H1 (cell line): ENCODE data around the gene FBXO11. TPM values are rescaled to one million over a fixed set of nuclear protein-coding genes. Genes with fewer than 3 reads are reported as not detected.

Experiments used
- CTCF ChIA-PET: fragments of 300-600 bp; sonication (Branson Sonifier 250); formaldehyde crosslinking; loops from one replicate; lab custom pipeline; 2021; ENCODE audit not compliant: partially characterized antibody; lab: Charles Lee
- POLR2A ChIA-PET: fragments of 300-600 bp; sonication (Branson Sonifier 250); formaldehyde crosslinking; loops from one replicate; lab custom pipeline; 2021; ENCODE audit warnings: inconsistent platforms; ENCODE audit not compliant: partially characterized antibody; lab: Charles Lee
- DNase-seq, 2 experiments: peaks; one replicate each; pipeline versions ENCODE4 v3.0.0 to v3.0.0-alpha.2; 2010 to 2022; ENCODE audit warnings: low spot score in 2 of 2, low read depth in 1 of 2, mixed read lengths in 1 of 2
- FAIRE-seq: peaks from 2 replicates; lab custom pipeline; 2011; peaks lifted over from hg19 to GRCh38; lab: Jason Lieb, UNC
- H2AFZ ChIP-seq: 2 replicates; pipeline ENCODE4 v1.8.1; 2012; ENCODE audit warnings: low read length, inconsistent platforms
- H2AK5ac ChIP-seq: 2 replicates; pipeline ENCODE4 v1.6.1; 2013; ENCODE audit warnings: low read depth, low read length
- H2BK120ac ChIP-seq: replicated peaks from 2 replicates; pipeline ENCODE3; 2013; ENCODE audit warnings: low read depth, low read length, inconsistent platforms
- H2BK12ac ChIP-seq: 2 replicates; pipeline ENCODE4 v1.6.1; 2013; ENCODE audit warnings: low read depth, low read length
- H2BK15ac ChIP-seq: 2 replicates; pipeline ENCODE4 v1.6.1; 2013; ENCODE audit warnings: low read length
- H2BK20ac ChIP-seq: 2 replicates; pipeline ENCODE4 v1.6.1; 2013; ENCODE audit warnings: low read length
- H2BK5ac ChIP-seq: 2 replicates; pipeline ENCODE4 v1.6.1; 2013; ENCODE audit warnings: low read depth, low read length
- H3K14ac ChIP-seq: 2 replicates; pipeline ENCODE4 v1.6.1; 2013; ENCODE audit warnings: inconsistent platforms; ENCODE audit not compliant: insufficient read length
- H3K18ac ChIP-seq: 2 replicates; pipeline ENCODE4 v1.6.1; 2013; ENCODE audit warnings: low read length; ENCODE audit errors: extremely low read depth
- H3K23ac ChIP-seq: 2 replicates; pipeline ENCODE4 v1.6.1; 2013; ENCODE audit warnings: inconsistent platforms; ENCODE audit not compliant: insufficient read length
- H3K23me2 ChIP-seq: 2 replicates; pipeline ENCODE4 v1.6.1; 2013; ENCODE audit warnings: low read depth, low read length
- H3K27ac ChIP-seq: 2 replicates; pipeline ENCODE4 v1.6.1; 2011; ENCODE audit warnings: low read depth, low read length, inconsistent platforms
- H3K27me3 ChIP-seq, 4 experiments: replicated peaks in 1 of 4; 1 replicate in 1 of 4; 2 replicates in 3 of 4; pipeline versions ENCODE4 v1.6.1 to v1.8.1; 2011 to 2013; ENCODE audit warnings: low read length in 3 of 4, mild to moderate bottlenecking in 3 of 4, inconsistent platforms in 2 of 4, mixed read lengths in 2 of 4, moderate library complexity in 1 of 4; ENCODE audit not compliant: control insufficient read depth in 3 of 4, insufficient read depth in 3 of 4; ENCODE audit errors: extremely low read depth in 1 of 4
- H3K36me3 ChIP-seq, 4 experiments: 2 replicates each; pipeline versions ENCODE4 v1.6.1 to v1.8.1; 2011 to 2013; ENCODE audit warnings: mild to moderate bottlenecking in 4 of 4, low read length in 3 of 4, moderate library complexity in 2 of 4, control low read depth in 1 of 4, inconsistent platforms in 1 of 4; ENCODE audit not compliant: insufficient read depth in 4 of 4, control insufficient read depth in 2 of 4
- H3K4ac ChIP-seq: replicated peaks from 2 replicates; pipeline ENCODE3; 2013; ENCODE audit warnings: low read length, low read depth, mixed read lengths, inconsistent platforms; ENCODE audit not compliant: insufficient read length
- H3K4me1 ChIP-seq, 4 experiments: replicated peaks in 1 of 4; 1 replicate in 1 of 4; 2 replicates in 3 of 4; pipeline versions ENCODE4 v1.6.1 to v1.8.1; 2011 to 2013; ENCODE audit warnings: low read length in 3 of 4, inconsistent platforms in 2 of 4, mixed read lengths in 1 of 4; ENCODE audit not compliant: insufficient read depth in 4 of 4, control insufficient read depth in 3 of 4
- H3K4me2 ChIP-seq, 2 experiments: 2 replicates each; pipeline versions ENCODE4 v1.6.1 to v1.8.1; 2011 to 2013; ENCODE audit warnings: low read depth in 2 of 2, low read length in 2 of 2, control low read depth in 1 of 2, inconsistent platforms in 1 of 2, mild to moderate bottlenecking in 1 of 2; ENCODE audit not compliant: insufficient read depth in 1 of 2
- H3K4me3 ChIP-seq, 4 experiments: fragments of 200-600, 300-600 bp in 1 of 4; sonication (generic), shearing (Covaris generic), sonication (Bioruptor Twin) in 1 of 4; 2 replicates each; pipeline versions ENCODE4 v1.5.1 to v1.8.1; 2011 to 2016; ENCODE audit warnings: low read length in 4 of 4, low read depth in 3 of 4, control low read depth in 2 of 4, inconsistent platforms in 2 of 4, mild to moderate bottlenecking in 2 of 4, mixed read lengths in 1 of 4, moderate library complexity in 1 of 4; ENCODE audit not compliant: insufficient read depth in 2 of 4; ENCODE audit errors: extremely low read depth in 1 of 4
- H3K56ac ChIP-seq: replicated peaks from 2 replicates; pipeline ENCODE3; 2013; ENCODE audit warnings: low read depth, mild to moderate bottlenecking, mixed read lengths, low read length, inconsistent platforms; ENCODE audit not compliant: insufficient read length
- H3K79me1 ChIP-seq: 2 replicates; pipeline ENCODE4 v1.6.1; 2013; ENCODE audit warnings: low read depth, low read length, control low read depth
- H3K79me2 ChIP-seq, 2 experiments: 2 replicates each; pipeline versions ENCODE4 v1.6.1 to v1.8.1; 2012 to 2013; ENCODE audit warnings: low read length in 2 of 2, mild to moderate bottlenecking in 2 of 2, inconsistent platforms in 1 of 2; ENCODE audit not compliant: insufficient read depth in 2 of 2, control insufficient read depth in 1 of 2
- H3K9ac ChIP-seq, 4 experiments: replicated peaks in 1 of 4; 1 replicate in 1 of 4; 2 replicates in 3 of 4; pipeline versions ENCODE4 v1.6.1 to v1.8.1; 2011 to 2013; ENCODE audit warnings: low read depth in 3 of 4, low read length in 3 of 4, control low read depth in 2 of 4, mild to moderate bottlenecking in 2 of 4, moderate library complexity in 2 of 4, inconsistent platforms in 1 of 4; ENCODE audit errors: extremely low read depth in 1 of 4
- H3K9me3 ChIP-seq, 2 experiments: 2 replicates each; pipeline versions ENCODE4 v1.6.1 to v1.8.1; 2012 to 2013; ENCODE audit warnings: mild to moderate bottlenecking in 2 of 2, moderate library complexity in 2 of 2, control low read depth in 1 of 2, inconsistent platforms in 1 of 2, low read depth in 1 of 2, low read length in 1 of 2, mixed read lengths in 1 of 2; ENCODE audit not compliant: insufficient read depth in 2 of 2
- H4K20me1 ChIP-seq, 2 experiments: replicated peaks in 1 of 2; 2 replicates each; pipeline versions ENCODE3 to v1.8.1; 2011 to 2013; ENCODE audit warnings: inconsistent platforms in 2 of 2, low read length in 2 of 2, mild to moderate bottlenecking in 1 of 2; ENCODE audit not compliant: insufficient read depth in 2 of 2, control insufficient read depth in 1 of 2
- H4K5ac ChIP-seq: 2 replicates; pipeline ENCODE4 v1.6.1; 2013; ENCODE audit warnings: low read length, low read depth, mixed read lengths, inconsistent platforms; ENCODE audit not compliant: insufficient read length
- H4K8ac ChIP-seq: 2 replicates; pipeline ENCODE4 v1.8.0; 2013; ENCODE audit warnings: mild to moderate bottlenecking, moderate library complexity, low read length, inconsistent platforms; ENCODE audit not compliant: insufficient read depth; ENCODE audit errors: extremely low read depth
- H4K91ac ChIP-seq: replicated peaks from 2 replicates; pipeline ENCODE3; 2013; ENCODE audit warnings: low read length, mixed read lengths, inconsistent platforms; ENCODE audit not compliant: insufficient read length
- KDM1A ChIP-seq: fragments of 200-600, 300-600 bp; sonication (generic); IDR thresholded peaks from 2 replicates; pipeline ENCODE4 v1.7.1; 2016; ENCODE audit warnings: mild to moderate bottlenecking, low read length, borderline replicate concordance
- RBBP5 ChIP-seq: IDR thresholded peaks from 2 replicates; pipeline ENCODE4 v1.7.1; 2012; ENCODE audit warnings: low read depth, mild to moderate bottlenecking, inconsistent platforms, low read length, moderate library complexity, borderline replicate concordance
- WGBS, 2 experiments: shearing (Covaris generic) in 1 of 2; methylation state at CpG; one replicate each; pipeline versions ENCODE4 v1.1.6 to v1.1.7; 2013 to 2015; ENCODE audit warnings: low lambda C conversion rate in 2 of 2, mixed read lengths in 2 of 2, inconsistent platforms in 1 of 2, low coverage in 1 of 2, missing lambda C conversion rate in 1 of 2; ENCODE audit not compliant: insufficient replicate concordance in 2 of 2, insufficient coverage in 1 of 2, insufficient read length in 1 of 2; ENCODE audit errors: extremely low coverage in 1 of 2, missing lambda C conversion rate in 1 of 2; 5-methylcytosine and 5-hydroxymethylcytosine counted together
- polyA plus RNA-seq, 7 experiments: library from polyadenylated mRNA; depleted of rRNA in 3 of 7; stranded (reverse) in 5 of 7; unstranded in 2 of 7; fragments of >200 nt in 5 of 7; fragments of 200-250 nt in 2 of 7; gene quantifications; 1 replicate in 5 of 7; 2 replicates in 1 of 7; 4 replicates in 1 of 7; pipeline versions ENCODE4 v1.2.1 to v1.2.3, GENCODE V29; 2011 to 2013; ENCODE audit warnings: missing spikeins in 2 of 7, mixed read lengths in 2 of 7
- total RNA-seq: library from RNA; stranded (reverse); fragmentation: NEBNext Ultra II Directional; extraction: Animal tissue kit (Norgen Biotek cat#: 25700); gene quantifications from 2 replicates; pipeline ENCODE4 v1.2.1, GENCODE V29; 2021

Gene FBXO11
- total and polyA plus RNA-seq, 2 of the 8 experiments (the other 6 are each of a cell fraction or from before 2014, with no cell fraction given), result 21.7 to 57.3 TPM

DNA sequence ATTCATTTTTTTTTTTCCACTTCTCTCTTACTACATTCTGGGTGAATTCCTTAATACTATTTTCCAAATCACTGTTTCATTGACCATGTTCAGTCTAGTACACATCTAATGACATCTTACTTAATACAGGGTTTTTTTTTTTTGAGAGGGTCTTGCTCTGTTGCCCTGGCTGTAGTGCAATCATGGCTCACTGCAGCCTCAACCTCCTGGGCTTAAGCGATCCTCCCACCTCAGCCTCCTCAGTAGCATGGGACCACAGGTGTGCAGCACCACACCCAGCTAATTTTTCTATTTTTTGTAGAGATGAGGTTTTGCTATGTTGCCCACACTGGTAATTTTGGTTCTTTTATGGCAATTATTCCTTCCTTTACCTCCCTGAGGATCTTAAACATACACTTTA is 29.4 kb downstream of the FBXO11 start:
- no peak overlapping the region for H4K8ac ChIP-seq
- no peak overlapping the region for H2BK120ac ChIP-seq
- H3K23me2 ChIP-seq, result no peaks in the 10 kb centered on the region
- ChIA-PET CTCF (interaction anchor here (0.7 kb wide), 1 partner anchor 14 kb away, joined by 3 read pairs; no protein-coding TSS in a partner anchor), POLR2A (interaction anchor here (0.6 to 0.7 kb wide), 3 partner anchors 10 to 24 kb away, joined by 3 read pairs; no protein-coding TSS in a partner anchor)
- H3K9ac ChIP-seq, result no peak overlapping the region
- H2AFZ ChIP-seq, result no peak overlapping the region
- H3K36me3 ChIP-seq, result no peaks in the 10 kb centered on the region; a peak in 2 of 8 replicates
- H3K56ac ChIP-seq, result no peak overlapping the region
- no peaks in the 10 kb centered on the region for H3K27me3 ChIP-seq
- H3K4me3 ChIP-seq, result no peak overlapping the region
- no peaks in the 10 kb centered on the region; the same call in 1 of the 2 replicates for H3K79me1 ChIP-seq
- WGBS, 2 experiments, result 88% methylated on average over 1 of the region's 1 CpG; no CpG with 5 or more reads in 1 of the 2 experiments
- no peaks in the 10 kb centered on the region for H3K9me3 ChIP-seq
- no peak overlapping the region for H2BK15ac ChIP-seq
- H3K4ac ChIP-seq, result no peak overlapping the region
- TF ChIP-seq RBBP5 (no peak), KDM1A (peak; percentile 60)
- H3K27ac ChIP-seq, result no peak overlapping the region
- H2AK5ac ChIP-seq, result no peak overlapping the region
- H3K79me2 ChIP-seq, result peaks cover 0 to 93% of the 10 kb centered on the region in 2 experiments; a peak in 3 of 4 replicates
- no peak for DNase-seq
- H4K20me1 ChIP-seq, result peaks cover 0 to 1% of the 10 kb centered on the region in 2 experiments
- no peak overlapping the region for H3K4me2 ChIP-seq
- H2BK12ac ChIP-seq, result no peak overlapping the region
- H2BK20ac ChIP-seq, result no peak overlapping the region
- no peak overlapping the region for H2BK5ac ChIP-seq
- FAIRE-seq, result no peak
- H4K5ac ChIP-seq, result no peak overlapping the region
- H3K18ac ChIP-seq, result no peak overlapping the region
- no peak overlapping the region for H3K14ac ChIP-seq
- H4K91ac ChIP-seq, result no peak overlapping the region
- peaks cover 0 to 6% (median 4%) of the 10 kb centered on the region in 4 experiments; a peak in 4 of 7 replicates for H3K4me1 ChIP-seq
- H3K23ac ChIP-seq, result no peak overlapping the region
